Measurements from ENCODE around the gene WASHC4.
"Not testable (repeated sequence)": the region's sequence is repeated elsewhere in the genome, so short reads cannot be mapped to it uniquely, and the experiment has no call there.

Gene WASHC4

DNA sequence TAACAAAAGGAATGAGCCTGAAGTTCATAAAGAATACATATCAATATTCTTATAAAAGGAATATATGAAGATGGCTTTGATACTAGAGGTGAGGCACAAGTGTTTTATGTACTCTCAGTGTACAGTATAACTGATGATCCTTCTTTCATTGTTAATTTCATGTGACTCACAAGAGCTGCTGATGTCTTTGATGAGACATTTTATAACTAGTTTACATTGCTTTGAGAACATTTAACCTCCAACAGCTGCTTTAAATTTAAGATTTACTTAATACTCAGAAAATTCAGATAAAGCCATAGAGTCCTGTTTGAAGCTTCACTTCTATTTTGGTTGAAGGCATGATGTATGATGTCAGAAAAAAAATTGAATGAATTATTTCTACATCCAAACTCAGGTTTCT lies 59.8 kb downstream of the WASHC4 start:
- DNase-seq, result no peak

DNA sequence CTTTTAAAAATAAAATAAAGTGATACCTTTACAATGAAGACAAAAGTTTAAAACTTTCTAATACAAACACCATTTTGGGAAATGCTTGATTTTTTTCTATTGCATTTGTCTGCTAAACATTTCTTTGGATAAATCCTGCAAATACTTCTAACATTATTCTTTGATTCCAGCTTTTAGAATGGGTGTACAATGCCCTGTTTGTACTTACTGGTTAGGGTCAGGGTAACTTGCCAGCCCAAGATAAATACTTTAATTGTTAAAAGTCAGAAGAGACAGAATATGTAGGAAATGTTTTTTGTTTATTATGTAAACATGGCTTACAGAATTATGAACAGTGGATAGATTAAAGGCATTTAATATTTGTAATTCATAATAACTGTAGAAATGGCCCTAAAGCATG lies 60.5 kb downstream of the WASHC4 start:
- no peak for DNase-seq

DNA sequence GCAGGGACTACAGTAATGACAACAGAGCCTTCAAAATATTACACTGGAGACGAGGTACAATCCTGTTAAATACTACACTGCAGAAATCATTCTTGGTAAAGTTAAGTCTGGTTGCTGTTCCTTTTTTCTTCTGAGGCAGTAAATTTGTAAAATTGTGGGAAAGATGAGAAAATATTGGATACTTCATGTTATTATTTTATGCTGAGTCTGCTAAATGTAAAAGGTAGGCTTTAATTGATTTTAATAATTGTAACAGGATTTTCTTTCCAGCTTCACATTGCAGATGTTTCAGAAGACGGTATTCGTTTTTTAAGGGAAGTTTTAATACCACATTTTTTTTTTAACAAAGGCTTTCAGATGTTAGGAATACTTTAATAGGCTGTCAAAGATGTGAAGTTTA lies 62.6 kb downstream of the WASHC4 start:
- no peak for DNase-seq

DNA sequence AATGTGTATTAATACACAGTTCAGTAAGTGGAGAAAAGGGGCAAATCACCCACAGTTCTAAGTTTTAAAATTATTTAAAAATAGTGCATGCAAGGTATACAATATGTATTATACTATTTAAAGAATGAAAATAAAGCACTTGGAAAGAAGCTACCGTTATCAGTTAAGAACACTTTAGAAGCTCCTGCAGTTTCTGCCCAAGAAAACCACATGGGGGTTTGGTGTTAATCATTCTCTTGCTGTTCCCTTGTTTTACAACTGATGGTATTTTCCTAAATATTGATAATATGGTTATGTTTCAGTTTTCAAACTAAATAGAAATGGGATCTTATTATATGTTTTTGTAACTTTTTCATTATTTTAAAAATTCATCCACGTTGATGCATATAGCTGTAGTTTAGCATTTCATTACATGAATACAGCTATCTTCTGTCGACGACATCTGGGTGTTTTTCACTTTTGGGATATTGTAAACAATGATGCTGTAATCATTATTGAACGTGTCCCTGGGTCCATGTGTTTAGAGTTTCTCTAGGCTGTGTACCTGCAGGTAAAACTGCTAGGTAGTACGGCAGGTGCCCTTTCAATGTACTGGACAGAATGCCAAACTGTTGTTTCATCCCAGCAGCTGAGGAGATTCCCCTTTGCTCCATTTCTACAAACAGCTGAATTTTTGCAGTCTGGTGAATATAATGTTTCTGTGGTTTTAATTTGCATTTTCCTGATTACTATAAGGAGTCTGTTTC lies 64.3 kb downstream of the WASHC4 start:
- DNase-seq, result no peak

GRCh38 chr12:105175397-105175990 lies 68.0 kb downstream of the WASHC4 start:
- DNase-seq, result no peak

GRCh38 chr12:105177208-105177607 lies 69.7 kb downstream of the WASHC4 start:
- DNase-seq, result no peak

DNA sequence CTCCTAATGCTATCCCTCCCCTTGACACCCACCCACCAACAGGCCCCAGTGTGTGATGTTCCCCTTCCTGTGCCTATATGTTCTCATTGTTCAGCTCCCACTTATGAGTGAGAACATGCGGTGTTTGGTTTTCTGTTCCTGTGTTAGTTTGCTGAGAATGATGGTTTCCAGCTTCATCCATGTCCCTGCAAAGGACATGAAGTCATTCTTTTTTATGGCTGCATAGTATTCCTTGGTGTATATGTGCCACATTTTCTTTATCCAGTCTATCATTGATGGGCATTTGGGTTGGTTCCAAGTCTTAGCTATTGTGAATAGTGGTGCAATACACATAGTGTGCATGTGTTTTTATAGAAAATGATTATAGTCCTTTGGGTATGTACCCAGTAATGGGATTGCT lies 71.6 kb downstream of the WASHC4 start:
- not testable (repeated sequence) for DNase-seq

- not testable (repeated sequence) for DNase-seq
These were observed 75.9 kb downstream of the WASHC4 start for GRCh38 chr12:105183406-105183805.

GRCh38 chr12:105183976-105184375 lies 76.4 kb downstream of the WASHC4 start:
- not testable (repeated sequence) for DNase-seq

DNA sequence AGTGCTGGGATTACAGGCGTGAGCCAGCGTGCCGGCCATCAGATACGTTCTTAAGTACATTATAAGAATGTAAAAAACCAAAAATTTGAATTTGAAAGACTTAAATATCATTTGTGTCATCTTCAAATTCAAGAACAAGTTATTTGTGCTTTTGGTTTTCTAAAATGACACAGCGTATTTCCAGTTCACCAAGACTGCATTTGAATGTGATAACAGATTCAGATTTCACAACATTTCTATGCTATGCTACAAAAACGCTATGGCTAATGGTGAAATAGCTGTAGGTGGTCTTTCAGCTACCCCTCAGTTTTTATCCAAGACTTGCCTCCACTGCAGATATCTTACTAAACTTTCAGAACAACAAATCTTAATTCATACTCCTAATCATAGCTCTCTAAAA lies 81.8 kb downstream of the WASHC4 start:
- no peak for DNase-seq

DNA sequence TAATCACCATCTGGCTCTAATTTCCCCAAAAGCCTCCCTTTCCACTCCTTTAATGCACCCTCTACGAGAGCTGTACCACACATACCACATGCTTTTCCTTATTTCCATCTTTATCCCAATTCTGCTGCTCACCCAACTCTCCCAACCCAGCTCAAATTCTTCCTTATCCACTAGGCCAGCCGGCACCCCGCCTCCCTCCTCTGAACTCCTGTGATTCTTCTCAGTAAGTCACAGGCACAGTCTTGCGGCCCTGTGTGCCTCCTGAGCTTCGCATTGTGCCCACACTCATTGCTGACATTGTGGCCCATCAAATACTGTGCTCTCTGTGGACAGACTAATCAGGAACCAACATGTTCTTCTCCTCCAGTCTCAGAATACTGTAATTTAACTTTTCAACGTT lies 83.0 kb downstream of the WASHC4 start:
- no peak for DNase-seq

GRCh38 chr12:105192624-105193225 lies 85.2 kb downstream of the WASHC4 start:
- no peak for DNase-seq

DNA sequence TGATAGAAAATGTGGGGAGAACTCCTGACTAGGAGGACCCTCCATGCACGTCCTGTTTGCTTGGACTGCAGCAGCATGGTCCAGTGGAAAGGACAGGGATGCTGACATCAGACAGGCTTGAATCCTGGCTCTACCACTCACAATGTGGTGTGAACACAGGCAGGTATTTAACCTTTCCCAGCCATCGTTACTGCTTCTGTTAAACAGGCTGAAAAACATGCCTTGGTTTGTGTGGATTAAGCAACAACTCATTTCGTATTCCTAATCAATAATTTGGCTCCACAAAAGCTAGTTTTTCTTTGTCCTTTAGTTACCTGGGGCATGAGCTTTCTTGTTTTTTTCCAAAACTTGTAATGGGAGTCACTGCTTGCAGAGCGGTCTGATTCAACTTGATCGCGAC lies 87.4 kb downstream of the WASHC4 start:
- DNase-seq, result no peak

GRCh38 chr12:105196090-105196489 lies 88.6 kb downstream of the WASHC4 start:
- no peak for DNase-seq

DNA sequence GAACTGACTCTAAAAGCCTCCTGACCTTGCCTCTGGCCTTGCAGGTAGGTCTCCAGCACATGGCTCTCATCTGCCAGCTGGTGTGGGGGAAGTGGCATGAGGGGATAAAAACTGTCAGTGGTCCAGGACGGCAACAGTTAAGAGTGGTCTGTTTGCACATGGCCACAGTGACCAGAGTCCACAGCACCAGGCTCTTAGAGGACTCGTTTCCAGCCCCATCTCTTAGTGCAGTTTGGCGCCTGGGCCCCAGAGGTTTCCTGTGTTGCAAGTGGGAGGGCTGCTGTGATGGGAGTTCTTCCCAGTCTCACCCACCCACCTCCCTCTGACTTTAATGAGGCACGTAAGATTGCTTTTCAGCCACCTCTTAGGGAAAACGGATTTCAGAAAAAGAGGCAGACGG lies 91.4 kb downstream of the WASHC4 start:
- no peak for DNase-seq

GRCh38 chr12:105200385-105200784 lies 92.9 kb downstream of the WASHC4 start:
- no peak for DNase-seq

GRCh38 chr12:105201299-105201698 lies 93.8 kb downstream of the WASHC4 start:
- DNase-seq, result no peak

GRCh38 chr12:105202202-105202601 lies 94.7 kb downstream of the WASHC4 start:
- no peak for DNase-seq

DNA sequence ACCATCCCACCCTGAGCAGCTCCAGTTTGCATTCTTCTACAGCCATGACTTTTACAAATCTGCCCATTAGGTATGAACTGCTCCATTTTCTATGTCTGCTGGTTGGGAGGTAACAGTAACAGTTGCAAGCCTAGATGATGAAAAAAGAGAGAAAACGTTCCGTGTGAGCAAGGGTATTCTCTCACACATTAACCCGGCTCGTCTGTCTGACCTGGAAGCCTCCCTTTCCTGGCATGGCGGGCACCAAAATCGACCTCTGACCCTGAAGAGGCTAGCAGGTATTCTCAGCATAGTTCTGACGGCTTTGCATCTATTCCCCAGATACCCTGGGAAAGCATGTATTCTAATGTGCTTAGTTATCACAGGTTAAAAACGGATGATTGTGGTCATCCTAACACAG lies 96.6 kb downstream of the WASHC4 start:
- no peak for DNase-seq

GRCh38 chr12:105204916-105205315 lies 97.4 kb downstream of the WASHC4 start:
- no peak for DNase-seq

DNA sequence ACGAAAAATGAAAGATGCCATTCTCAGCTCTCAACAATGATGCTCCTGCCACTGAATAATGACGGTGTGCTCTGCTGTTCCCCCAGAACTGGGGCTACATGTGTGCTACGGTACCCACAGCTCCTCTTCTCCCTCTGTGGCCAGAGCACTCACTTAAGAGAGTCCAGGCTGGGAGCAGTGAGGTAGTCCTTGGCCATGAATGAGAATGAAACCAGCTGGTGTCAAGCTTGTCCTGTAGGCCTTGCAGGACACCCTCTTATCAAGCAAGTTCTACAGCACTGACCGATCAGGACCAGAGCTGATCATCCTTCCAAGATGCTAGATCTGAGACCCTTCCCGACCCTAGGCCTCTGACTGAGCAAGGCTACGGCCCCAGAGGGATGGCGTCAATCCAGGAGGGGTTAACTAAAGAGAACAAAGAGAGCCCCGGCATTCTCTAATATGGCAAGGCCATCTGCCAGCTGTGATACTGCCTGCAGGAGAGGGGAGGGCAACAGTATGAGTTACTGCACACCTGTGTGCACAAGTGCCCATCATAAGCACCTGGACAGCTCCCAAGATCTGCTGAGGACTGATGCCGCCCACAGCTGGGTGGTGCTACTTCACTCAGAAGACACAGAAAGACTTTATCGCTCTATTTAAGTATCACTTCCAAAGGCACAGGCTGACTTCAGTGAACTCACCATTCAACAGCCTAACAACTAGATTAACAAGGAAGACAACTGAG lies 98.0 kb downstream of the WASHC4 start:
- no peak for DNase-seq

- no peak for DNase-seq
These were observed 99.3 kb downstream of the WASHC4 start for GRCh38 chr12:105206686-105207374.

- DNase-seq, result no peak
These were observed 101.6 kb downstream of the WASHC4 start for GRCh38 chr12:105209091-105209490.
